ENCODE data around the gene DUOXA1.
"Not testable (repeated sequence)": the region's sequence is repeated elsewhere in the genome, so short reads cannot be mapped to it uniquely, and the experiment has no call there.

DUOXA1 gene

GRCh38 chr15:45150481-45150880, 20.8 kb upstream of the DUOXA1 start:
- no peak for DNase-seq

DNA sequence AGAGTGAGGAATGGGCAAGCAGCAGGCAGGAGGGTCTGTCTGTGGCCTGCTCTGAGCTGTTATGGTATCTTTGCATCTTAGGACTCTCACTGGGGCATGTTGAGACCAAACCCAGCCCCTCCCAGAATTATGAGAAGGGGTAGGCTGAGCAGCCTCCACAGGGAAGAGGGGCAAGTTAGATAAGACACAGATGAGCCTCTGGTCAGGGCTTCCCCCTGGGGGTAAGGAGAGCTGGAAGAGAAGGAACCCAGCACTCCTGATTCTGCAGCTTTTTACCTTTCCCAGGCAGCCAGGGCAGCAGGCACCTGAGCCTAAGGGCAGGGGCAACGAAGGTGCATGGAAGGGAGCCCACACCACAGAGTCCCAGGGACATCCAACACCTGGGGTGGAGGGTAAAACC, 19.4 kb upstream of the DUOXA1 start:
- DNase-seq, result no peak

DNA sequence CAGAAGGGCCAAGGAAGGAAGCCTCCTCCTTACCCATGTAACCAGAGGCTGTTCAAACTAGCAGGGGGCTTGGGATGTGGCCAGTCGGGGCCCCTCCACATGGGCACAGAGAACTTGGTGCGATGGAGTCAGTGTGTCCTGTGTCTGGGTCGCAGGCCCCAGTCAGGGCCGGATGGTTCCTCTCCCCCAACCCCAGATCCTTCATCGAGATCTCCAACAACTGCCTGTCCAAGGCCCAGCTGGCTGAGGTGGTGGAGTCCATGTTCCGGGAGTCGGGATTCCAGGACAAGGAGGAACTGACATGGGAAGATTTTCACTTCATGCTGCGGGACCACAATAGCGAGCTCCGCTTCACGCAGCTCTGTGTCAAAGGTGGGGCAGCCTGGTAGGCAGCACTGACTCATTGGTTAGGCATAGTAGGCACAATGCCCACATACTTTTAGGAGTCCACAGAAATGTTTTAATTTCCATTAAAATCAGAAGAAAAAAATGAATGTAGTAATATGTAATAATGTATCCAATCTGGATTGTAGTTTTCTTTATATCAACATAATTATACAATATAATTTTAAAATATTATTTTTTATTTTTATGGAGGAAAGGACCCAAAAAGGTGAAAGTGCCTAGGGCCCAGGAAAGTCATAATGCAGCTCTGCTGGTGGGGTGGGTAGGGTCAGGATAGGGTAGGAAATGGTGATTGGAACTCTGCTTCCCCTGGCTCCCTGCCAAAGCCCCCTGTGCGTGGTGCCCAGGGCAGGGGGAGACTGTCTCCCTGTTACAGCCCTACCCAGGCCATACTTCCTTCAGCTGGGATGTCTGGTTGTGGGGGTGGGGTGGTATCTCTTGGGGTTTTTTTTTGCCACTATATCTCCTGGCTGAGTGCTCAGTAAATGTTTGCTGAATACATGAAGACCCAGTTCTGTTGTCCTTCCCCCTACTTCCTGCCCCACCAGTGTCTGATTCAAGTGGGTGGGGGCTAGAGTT, 18.7 kb upstream of the DUOXA1 start:
- DNase-seq, result no peak

DNA sequence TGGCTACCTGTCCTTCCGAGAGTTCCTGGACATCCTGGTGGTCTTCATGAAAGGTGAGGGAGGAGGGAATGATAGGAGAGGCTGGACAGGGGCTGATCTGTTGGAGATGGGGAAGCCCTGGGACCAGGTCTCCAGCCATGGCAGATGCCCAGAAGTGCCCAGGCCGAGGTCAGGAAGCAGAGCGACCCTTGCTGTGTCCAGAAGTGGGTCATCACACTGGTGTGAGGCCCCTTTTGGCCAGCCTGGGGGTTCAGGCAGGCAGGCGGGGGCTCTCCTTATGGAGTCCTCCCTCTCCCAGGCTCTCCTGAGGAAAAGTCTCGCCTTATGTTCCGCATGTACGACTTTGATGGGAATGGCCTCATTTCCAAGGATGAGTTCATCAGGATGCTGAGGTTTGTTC, 17.9 kb upstream of the DUOXA1 start:
- no peak for DNase-seq

DNA sequence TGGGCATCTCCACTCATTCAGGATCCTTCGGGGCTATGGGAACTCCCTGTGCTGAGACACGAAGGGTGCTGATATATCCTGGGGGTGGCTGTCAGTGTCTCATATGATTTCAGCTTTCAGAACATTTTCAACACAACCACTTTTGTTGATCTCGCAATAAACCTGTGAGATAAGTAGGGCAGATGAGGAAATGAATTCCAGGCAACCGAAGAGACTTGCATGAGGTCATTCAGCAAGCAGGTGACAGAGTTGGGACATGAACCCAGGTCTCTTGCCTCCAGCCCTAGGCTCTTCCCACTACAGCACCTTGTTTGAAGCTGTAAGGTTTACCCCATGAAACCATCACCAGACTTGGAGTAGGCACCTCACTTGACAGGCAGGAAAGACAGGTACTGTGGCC, 16.7 kb upstream of the DUOXA1 start:
- no peak for DNase-seq

DNA sequence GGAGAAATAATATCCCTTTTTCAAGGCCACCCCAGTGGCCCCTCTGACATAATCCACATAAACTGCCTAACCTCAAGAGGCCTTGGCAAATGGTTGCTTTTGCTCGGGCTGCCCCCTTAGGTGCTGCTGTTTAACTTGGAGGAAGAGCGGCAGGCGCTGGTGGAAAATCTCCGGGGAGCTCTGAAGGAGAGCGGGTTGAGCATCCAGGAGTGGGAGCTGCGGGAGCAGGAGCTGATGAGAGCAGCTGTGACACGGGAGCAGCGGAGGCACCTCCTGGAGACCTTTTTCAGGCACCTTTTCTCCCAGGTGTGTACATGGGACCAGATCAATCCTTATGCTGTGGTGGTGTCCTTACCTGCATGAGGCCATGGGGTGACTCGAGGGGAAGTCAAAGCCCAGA, 15.1 kb upstream of the DUOXA1 start:
- no peak for DNase-seq

- no peak for DNase-seq
These were observed 14.3 kb upstream of the DUOXA1 start for GRCh38 chr15:45143946-45144345.

GRCh38 chr15:45143056-45143455, 13.4 kb upstream of the DUOXA1 start:
- DNase-seq, result no peak

- no peak for DNase-seq
These were observed 11.7 kb upstream of the DUOXA1 start for GRCh38 chr15:45141386-45141785.

- DNase-seq, result peak in 1 of 3 experiments; percentile 0
These were observed 11.0 kb upstream of the DUOXA1 start for GRCh38 chr15:45140557-45141250.

DNA sequence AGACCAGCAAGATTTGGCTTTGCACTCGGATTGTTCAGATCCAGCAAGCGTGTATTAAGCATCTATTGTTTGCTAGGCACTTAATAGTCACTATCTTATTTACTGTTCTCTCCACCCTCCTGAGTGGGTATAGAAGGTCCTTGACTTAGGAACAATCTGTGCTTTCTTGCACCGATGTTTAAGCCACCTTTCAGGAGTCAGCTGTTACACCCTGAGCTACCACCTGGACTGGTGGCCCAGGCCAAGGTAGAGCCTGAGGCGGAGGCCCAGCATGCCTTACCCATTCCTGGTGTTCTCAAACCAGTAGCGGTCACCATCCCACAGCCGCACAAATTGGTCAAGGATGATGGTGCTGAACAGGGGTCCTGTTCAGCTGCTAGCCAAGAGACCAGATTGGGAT, 10.1 kb upstream of the DUOXA1 start:
- DNase-seq, result no peak

- no peak for DNase-seq
These were observed 9.4 kb upstream of the DUOXA1 start for GRCh38 chr15:45138814-45139765.

DNA sequence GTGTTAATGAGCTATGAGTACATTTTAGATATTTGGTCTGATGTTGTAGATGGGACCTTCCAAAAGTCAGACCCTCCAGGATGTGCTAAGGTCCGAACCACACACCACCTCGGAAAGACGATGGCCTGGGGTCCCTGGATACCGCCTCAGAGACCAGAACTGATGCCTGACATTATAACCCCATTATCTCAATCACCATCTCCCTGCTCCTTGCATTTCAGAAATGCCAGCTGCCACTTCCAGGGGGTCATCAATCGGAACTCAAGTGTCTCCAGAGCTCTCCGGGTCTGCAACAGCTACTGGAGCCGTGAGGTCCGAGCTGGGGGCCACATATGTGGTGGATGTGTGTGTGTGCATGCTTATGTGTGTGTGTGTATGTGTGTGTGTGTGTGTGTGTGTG, 8.0 kb upstream of the DUOXA1 start:
- no peak for DNase-seq

DNA sequence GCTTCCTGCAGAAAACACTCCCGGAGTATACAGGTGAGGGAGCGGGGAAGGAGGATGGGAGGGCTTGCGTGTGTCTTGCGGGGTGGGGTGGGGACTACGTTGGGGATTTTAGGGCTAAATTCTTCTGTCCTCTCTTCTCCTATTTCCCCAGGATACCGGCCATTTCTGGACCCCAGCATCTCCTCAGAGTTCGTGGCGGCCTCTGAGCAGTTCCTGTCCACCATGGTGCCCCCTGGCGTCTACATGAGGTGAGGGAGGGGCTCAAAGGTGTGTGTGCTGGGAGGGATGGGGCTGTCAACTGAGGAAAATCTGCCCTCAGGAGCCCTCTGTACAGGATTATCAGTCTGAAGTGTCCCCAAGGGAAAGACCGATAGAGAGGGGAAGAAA, 6.7 kb upstream of the DUOXA1 start:
- no peak for DNase-seq

- not testable (repeated sequence) for DNase-seq
These were observed 6.2 kb upstream of the DUOXA1 start for GRCh38 chr15:45135705-45136377.

GRCh38 chr15:45134682-45135604, 5.3 kb upstream of the DUOXA1 start:
- no peak for DNase-seq

DNA sequence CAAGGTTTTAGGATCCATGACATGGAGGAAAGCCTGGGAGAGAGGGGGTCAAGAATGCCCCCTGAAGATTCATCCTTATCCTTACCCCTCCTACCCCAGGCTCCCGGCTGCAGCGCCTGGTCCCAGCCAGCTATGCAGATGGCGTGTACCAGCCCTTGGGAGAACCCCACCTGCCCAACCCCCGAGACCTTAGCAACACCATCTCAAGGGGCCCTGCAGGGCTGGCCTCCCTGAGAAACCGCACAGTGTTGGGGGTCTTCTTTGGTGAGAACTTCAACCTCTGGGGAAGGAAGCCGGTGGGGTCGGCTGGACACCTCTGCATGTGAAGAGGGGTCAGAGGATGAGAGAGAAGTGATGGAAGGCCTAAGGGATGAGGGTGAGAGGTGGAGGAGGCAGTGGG, 4.4 kb upstream of the DUOXA1 start:
- no peak for DNase-seq

DNA sequence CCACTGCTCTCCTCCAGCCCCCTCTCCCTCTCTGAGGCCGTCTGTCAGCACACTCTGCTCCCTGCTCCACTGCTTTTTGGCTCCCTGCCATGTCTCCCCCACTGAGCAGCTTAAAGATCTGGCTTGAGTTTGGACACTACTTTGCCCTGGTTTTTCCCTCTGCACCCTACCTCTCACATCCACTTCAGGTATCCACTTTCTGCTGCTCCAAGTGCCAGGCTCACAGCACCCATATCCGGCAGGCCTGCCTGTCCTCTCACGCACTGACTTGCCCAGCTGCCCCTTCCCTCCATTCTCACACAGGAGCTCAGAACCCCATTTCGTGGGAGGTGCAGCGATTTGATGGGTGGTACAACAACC, 3.9 kb upstream of the DUOXA1 start:
- DNase-seq, result peak in 1 of 3 experiments; percentile 0

DNA sequence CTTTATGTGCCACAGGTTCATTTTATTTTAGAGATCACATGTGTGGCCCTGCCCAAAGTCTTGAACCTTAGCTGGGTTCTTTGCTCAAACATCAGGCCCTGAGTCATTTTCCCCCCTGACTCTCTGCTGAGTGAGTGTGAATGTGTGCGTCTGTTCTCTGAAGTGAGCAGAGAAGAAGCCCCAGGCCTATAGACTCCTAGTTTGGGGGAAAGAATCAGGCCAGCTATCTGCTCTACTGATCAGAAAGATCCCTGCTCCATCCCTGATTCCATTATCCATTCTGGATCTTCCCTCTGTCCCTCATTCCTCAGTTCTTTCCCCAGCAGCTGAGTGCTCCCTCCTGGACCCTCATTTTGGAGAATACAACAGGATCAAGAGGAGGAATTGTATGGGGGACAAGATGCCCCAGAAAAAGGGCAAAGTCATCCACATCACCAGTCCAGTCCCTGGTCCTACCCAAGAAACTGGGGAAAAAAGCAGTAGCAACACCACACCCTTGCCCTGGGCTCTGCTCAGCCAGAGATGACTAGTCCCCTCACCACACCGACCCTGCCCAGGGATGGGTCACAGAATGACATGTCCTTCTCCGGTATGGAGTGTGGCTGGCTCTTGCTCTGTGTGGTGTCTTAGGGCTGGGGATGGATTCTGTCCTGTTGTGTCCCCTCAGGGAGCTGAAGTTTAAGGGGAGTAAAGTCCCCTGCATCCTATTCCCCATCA, 3.3 kb upstream of the DUOXA1 start:
- DNase-seq, result no peak

DNA sequence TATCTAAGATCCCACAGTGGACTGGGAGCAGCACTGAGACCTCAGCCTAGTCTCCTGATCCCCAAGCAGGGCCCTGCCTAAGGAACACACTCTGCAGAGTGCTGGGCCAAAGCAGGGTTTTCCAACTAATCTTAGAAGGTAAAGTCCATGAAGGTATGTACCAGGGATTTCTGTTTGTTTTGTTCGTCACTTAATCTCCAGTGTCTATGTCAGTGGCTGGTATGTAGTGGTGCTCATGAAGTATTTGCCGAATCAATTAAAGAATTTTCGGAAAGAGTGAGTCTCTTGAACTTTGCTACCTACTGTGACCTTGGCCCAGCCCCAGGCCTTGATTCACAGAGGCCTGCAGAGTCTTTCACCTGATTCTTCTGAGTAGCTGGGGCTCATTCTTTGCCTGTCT, 1.8 kb upstream of the DUOXA1 start:
- DNase-seq, result no peak
